DND-41 (cell line): ENCODE measurements around the gene IFT122.
"Not testable (repeated sequence)": the region's sequence is repeated elsewhere in the genome, so short reads cannot be mapped to it uniquely, and the experiment has no call there.

Source experiments
- ATAC-seq: fragments of 200-7000 bp; cut with Tn5 transposase; 3 replicates; pipeline ENCODE4 v1.9.1; 2021; ENCODE audit warnings: low read depth; ENCODE audit not compliant: insufficient read depth
- DNase-seq: peaks from one replicate; pipeline ENCODE4 v3.0.0-alpha.2; 2020
- H2AFZ ChIP-seq: 2 replicates; pipeline ENCODE4 v1.6.0; 2012; ENCODE audit warnings: low read depth, low read length
- H3K27ac ChIP-seq: 2 replicates; pipeline ENCODE4 v1.5.1; 2012; ENCODE audit warnings: low read length, inconsistent platforms
- H3K27me3 ChIP-seq: fragments of 200-600 bp; sonication (generic); 2 replicates; pipeline ENCODE4 v1.6.0; 2012; ENCODE audit warnings: low read length, mild to moderate bottlenecking, inconsistent platforms; ENCODE audit not compliant: insufficient read depth, poor library complexity
- H3K36me3 ChIP-seq: 2 replicates; pipeline ENCODE4 v1.5.1; 2012; ENCODE audit warnings: low read length, inconsistent platforms; ENCODE audit not compliant: insufficient read depth
- H3K4me1 ChIP-seq: 2 replicates; pipeline ENCODE4 v1.5.1; 2012; ENCODE audit warnings: mild to moderate bottlenecking, low read length; ENCODE audit not compliant: insufficient read depth
- H3K4me2 ChIP-seq: 2 replicates; pipeline ENCODE4 v1.6.0; 2012; ENCODE audit warnings: mild to moderate bottlenecking, moderate library complexity, low read length, inconsistent platforms; ENCODE audit not compliant: insufficient read depth
- H3K4me3 ChIP-seq, 2 experiments: fragments of 200-600 bp in 1 of 2; shearing (Covaris generic) in 1 of 2; 2 replicates each; pipeline ENCODE4 v1.5.1; 2012 to 2016; ENCODE audit warnings: inconsistent platforms in 2 of 2, low read length in 2 of 2, mild to moderate bottlenecking in 2 of 2, low read depth in 1 of 2, moderate library complexity in 1 of 2
- H3K79me2 ChIP-seq: 2 replicates; pipeline ENCODE4 v1.6.0; 2012; ENCODE audit warnings: low read length, inconsistent platforms; ENCODE audit not compliant: insufficient read depth
- H3K9ac ChIP-seq: 2 replicates; pipeline ENCODE4 v1.6.0; 2012; ENCODE audit warnings: low read depth, mild to moderate bottlenecking, inconsistent platforms, low read length, moderate library complexity
- H3K9me3 ChIP-seq: 2 replicates; pipeline ENCODE4 v1.5.1; 2012; ENCODE audit warnings: low read length, moderate library complexity, mild to moderate bottlenecking, inconsistent platforms; ENCODE audit not compliant: insufficient read depth, severe bottlenecking
- H4K20me1 ChIP-seq: 2 replicates; pipeline ENCODE4 v1.6.0; 2012; ENCODE audit warnings: low read length; ENCODE audit not compliant: insufficient read depth
- CTCF ChIP-seq: IDR thresholded peaks from 2 replicates; pipeline ENCODE4 v1.5.1; 2012; ENCODE audit warnings: borderline replicate concordance, low read length, moderate library complexity, mild to moderate bottlenecking; ENCODE audit not compliant: poor library complexity, severe bottlenecking; ENCODE audit errors: extremely low read depth
- EZH2 ChIP-seq: IDR thresholded peaks from 3 replicates; pipeline ENCODE4 v1.6.1; 2012; ENCODE audit warnings: borderline replicate concordance, low read depth, mild to moderate bottlenecking, moderate library complexity, low read length, inconsistent platforms; ENCODE audit not compliant: severe bottlenecking

Gene IFT122

GRCh38 chr3:129482721-129483120 is 42.7 kb downstream of the IFT122 start:
- no peak overlapping the region for H2AFZ ChIP-seq
- H3K27ac ChIP-seq, result no peak overlapping the region
- DNase-seq, result peak; percentile 17
- peak; percentile 49; the same call in 2 of the 3 replicates for ATAC-seq
- peak; percentile 47 for TF ChIP-seq CTCF
- TF ChIP-seq EZH2, result no peak
- H3K36me3 ChIP-seq, result peaks cover 63% of the 10 kb centered on the region
- no peak overlapping the region for H3K9ac ChIP-seq
- H4K20me1 ChIP-seq, result no peaks in the 10 kb centered on the region
- no peak overlapping the region for H3K4me3 ChIP-seq
- no peaks in the 10 kb centered on the region for H3K79me2 ChIP-seq
- H3K27me3 ChIP-seq, result no peaks in the 10 kb centered on the region
- no peak overlapping the region for H3K4me2 ChIP-seq
- H3K9me3 ChIP-seq, result no peaks in the 10 kb centered on the region
- H3K4me1 ChIP-seq, result no peaks in the 10 kb centered on the region

GRCh38 chr3:129483870-129484269 is 43.8 kb downstream of the IFT122 start:
- no peak overlapping the region for H3K9ac ChIP-seq
- no peaks in the 10 kb centered on the region for H3K4me1 ChIP-seq
- H2AFZ ChIP-seq, result no peak overlapping the region
- no peaks in the 10 kb centered on the region for H3K79me2 ChIP-seq
- H3K4me3 ChIP-seq, result no peak overlapping the region
- TF ChIP-seq CTCF, result no peak
- TF ChIP-seq EZH2, result no peak
- ATAC-seq (no peak), DNase-seq (no peak)
- H3K27me3 ChIP-seq, result no peaks in the 10 kb centered on the region
- H3K9me3 ChIP-seq, result no peaks in the 10 kb centered on the region
- H3K4me2 ChIP-seq, result no peak overlapping the region
- no peak overlapping the region for H3K27ac ChIP-seq
- H3K36me3 ChIP-seq, result peaks cover 54% of the 10 kb centered on the region
- no peaks in the 10 kb centered on the region for H4K20me1 ChIP-seq

- H3K27me3 ChIP-seq, H3K4me3 ChIP-seq, H3K4me2 ChIP-seq, ATAC-seq, H3K9me3 ChIP-seq, H3K4me1 ChIP-seq, H4K20me1 ChIP-seq, H3K9ac ChIP-seq, DNase-seq, H3K27ac ChIP-seq, H3K79me2 ChIP-seq, H2AFZ ChIP-seq: not testable (repeated sequence)
- H3K36me3 ChIP-seq, result peaks cover 46% of the 10 kb centered on the region
Measured at GRCh38 chr3:129485146-129485545, 45.1 kb downstream of the IFT122 start.

GRCh38 chr3:129485721-129486663 is 46.0 kb downstream of the IFT122 start:
- H3K27ac ChIP-seq, result no peak overlapping the region
- H3K9ac ChIP-seq, result no peak overlapping the region
- H3K79me2 ChIP-seq, result no peaks in the 10 kb centered on the region
- H2AFZ ChIP-seq, result no peak overlapping the region
- H3K4me2 ChIP-seq, result no peak overlapping the region
- no peaks in the 10 kb centered on the region for H4K20me1 ChIP-seq
- H3K4me1 ChIP-seq, result no peaks in the 10 kb centered on the region
- no peak for TF ChIP-seq EZH2
- no peak for TF ChIP-seq CTCF
- DNase-seq, result no peak
- H3K36me3 ChIP-seq, result peaks cover 44% of the 10 kb centered on the region
- no peaks in the 10 kb centered on the region for H3K27me3 ChIP-seq
- H3K9me3 ChIP-seq, result no peaks in the 10 kb centered on the region
- ATAC-seq, result no peak
- H3K4me3 ChIP-seq, result no peak overlapping the region
